A673 (cell line): ENCODE results near the gene RBM4B.

Experiments used
- EZH2 ChIP-seq: fragments of 200-600 bp; sonication (generic); IDR thresholded peaks from 2 replicates; pipeline ENCODE4 v1.6.1; 2017; ENCODE audit warnings: borderline replicate concordance, low read depth, mild to moderate bottlenecking, mixed read lengths, antibody characterized with exemption, low read length; ENCODE audit not compliant: poor library complexity, severe bottlenecking
- TF ChIP-seq, protein P1 (sequence below): fragments of 300-800, 200-600 bp; sonication (generic); conservative IDR thresholded peaks from 2 replicates; pipeline ENCODE4 v1.5.1; 2017; ENCODE audit warnings: low read depth, mild to moderate bottlenecking, antibody characterized with exemption, low read length, moderate library complexity, mixed read lengths

DNA sequence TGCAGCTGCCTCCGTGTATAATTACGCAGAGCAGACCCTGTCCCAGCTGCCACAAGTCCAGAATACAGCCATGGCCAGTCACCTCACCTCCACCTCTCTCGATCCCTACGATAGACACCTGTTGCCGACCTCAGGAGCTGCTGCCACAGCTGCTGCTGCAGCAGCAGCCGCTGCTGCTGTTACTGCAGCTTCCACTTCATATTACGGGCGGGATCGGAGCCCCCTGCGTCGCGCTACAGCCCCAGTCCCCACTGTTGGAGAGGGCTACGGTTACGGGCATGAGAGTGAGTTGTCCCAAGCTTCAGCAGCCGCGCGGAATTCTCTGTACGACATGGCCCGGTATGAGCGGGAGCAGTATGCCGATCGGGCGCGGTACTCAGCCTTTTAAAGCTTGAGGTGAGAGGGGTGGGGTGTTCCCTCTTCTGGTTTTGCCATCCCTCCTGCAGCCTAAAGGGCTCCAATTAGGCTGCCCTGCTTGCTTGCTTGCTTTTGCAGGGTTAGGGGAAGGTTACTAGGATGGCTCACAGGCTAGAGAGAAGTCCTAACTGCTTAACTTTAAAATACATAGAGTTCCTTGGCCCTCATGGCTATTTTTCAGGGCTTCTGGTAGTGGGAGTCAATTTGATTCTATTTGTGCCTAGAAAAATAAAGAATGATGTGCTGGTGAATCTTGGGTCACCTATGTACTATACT lies 33.8 kb downstream of the RBM4B start:
- TF ChIP-seq EZH2: no peak
- TF ChIP-seq, protein P1, sequence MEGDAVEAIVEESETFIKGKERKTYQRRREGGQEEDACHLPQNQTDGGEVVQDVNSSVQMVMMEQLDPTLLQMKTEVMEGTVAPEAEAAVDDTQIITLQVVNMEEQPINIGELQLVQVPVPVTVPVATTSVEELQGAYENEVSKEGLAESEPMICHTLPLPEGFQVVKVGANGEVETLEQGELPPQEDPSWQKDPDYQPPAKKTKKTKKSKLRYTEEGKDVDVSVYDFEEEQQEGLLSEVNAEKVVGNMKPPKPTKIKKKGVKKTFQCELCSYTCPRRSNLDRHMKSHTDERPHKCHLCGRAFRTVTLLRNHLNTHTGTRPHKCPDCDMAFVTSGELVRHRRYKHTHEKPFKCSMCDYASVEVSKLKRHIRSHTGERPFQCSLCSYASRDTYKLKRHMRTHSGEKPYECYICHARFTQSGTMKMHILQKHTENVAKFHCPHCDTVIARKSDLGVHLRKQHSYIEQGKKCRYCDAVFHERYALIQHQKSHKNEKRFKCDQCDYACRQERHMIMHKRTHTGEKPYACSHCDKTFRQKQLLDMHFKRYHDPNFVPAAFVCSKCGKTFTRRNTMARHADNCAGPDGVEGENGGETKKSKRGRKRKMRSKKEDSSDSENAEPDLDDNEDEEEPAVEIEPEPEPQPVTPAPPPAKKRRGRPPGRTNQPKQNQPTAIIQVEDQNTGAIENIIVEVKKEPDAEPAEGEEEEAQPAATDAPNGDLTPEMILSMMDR: no peak
